HL-60 (cell line): ENCODE measurements around the gene DNLZ.

ENCODE experiments used
- DNase-seq, 2 experiments: peaks; one replicate each; pipeline ENCODE4 v3.0.0-alpha.2; 2010 to 2020; ENCODE audit warnings: low read depth in 1 of 2, low spot score in 1 of 2
- H3K27ac ChIP-seq: fragments of 250-450 bp; sonication (Bioruptor Pico); replicated peaks from 2 replicates; pipeline ENCODE4 v1.5.1; 2020; ENCODE audit warnings: mild to moderate bottlenecking, moderate library complexity
- H3K27me3 ChIP-seq: fragments of 250-450 bp; sonication (Bioruptor Pico); 2 replicates; pipeline ENCODE4 v1.5.1; 2021; ENCODE audit warnings: mild to moderate bottlenecking, moderate library complexity; ENCODE audit not compliant: insufficient read depth, poor library complexity, severe bottlenecking
- H3K4me3 ChIP-seq: replicated peaks from 2 replicates; pipeline ENCODE4 v1.5.1; 2011; ENCODE audit warnings: mild to moderate bottlenecking, control low read depth, low read length; ENCODE audit not compliant: insufficient read depth
- CTCF ChIP-seq: IDR thresholded peaks from one replicate; pipeline ENCODE4 v1.5.1; 2011; ENCODE audit warnings: low read length, control low read depth, inconsistent platforms; ENCODE audit not compliant: insufficient read depth
- GABPA ChIP-seq: IDR thresholded peaks from 2 replicates; pipeline ENCODE4 v1.6.1; 2012; ENCODE audit warnings: low read depth
- POLR2AphosphoS5 ChIP-seq: IDR thresholded peaks from 2 replicates; pipeline ENCODE4 v1.6.1; 2012; ENCODE audit warnings: low read depth
- SPI1 ChIP-seq: IDR thresholded peaks from 2 replicates; pipeline ENCODE4 v1.6.1; 2012; ENCODE audit warnings: low read depth, mild to moderate bottlenecking, borderline replicate concordance
- TF ChIP-seq, protein P1 (sequence below): IDR thresholded peaks from 2 replicates; pipeline ENCODE4 v1.6.1; 2012; ENCODE audit warnings: low read depth; ENCODE audit not compliant: insufficient replicate concordance

DNLZ gene

DNA sequence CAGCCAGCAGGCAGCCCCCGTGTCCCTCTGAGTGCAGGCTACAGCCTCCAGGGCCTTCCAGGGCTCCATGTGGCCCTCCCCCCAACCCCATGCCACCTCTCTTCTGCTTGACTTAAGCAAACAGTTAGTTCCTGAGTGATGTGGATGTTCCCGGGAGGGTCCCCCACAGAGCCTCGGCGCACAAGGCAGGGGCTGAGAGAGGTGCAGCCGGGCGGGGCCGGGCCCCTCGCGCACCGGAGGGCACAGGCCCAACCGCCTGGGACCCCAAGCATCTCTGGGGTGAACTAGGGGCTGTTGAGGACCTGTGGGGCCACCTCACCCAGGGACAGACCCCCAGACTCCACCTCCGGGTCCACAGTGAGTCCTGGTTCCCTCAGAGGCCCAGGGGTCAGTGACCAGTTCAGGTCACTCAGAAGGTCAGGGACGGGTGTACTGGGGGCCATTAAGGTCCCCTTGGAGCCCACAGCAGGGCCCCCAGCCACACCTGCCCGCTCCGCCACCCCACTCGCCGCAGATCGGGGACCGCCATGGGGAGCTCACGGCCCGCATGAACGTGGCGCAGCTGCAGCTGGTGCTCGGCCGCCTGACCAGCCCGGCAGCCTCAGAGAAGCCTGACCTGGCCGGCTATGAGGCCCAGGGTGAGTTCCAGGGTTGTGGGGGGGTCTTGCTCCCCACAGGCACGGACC lies 23.0 kb downstream of the DNLZ start:
- no peak overlapping the region for H3K27ac ChIP-seq
- TF ChIP-seq GABPA = no peak
- TF ChIP-seq CTCF = no peak
- TF ChIP-seq, protein P1, sequence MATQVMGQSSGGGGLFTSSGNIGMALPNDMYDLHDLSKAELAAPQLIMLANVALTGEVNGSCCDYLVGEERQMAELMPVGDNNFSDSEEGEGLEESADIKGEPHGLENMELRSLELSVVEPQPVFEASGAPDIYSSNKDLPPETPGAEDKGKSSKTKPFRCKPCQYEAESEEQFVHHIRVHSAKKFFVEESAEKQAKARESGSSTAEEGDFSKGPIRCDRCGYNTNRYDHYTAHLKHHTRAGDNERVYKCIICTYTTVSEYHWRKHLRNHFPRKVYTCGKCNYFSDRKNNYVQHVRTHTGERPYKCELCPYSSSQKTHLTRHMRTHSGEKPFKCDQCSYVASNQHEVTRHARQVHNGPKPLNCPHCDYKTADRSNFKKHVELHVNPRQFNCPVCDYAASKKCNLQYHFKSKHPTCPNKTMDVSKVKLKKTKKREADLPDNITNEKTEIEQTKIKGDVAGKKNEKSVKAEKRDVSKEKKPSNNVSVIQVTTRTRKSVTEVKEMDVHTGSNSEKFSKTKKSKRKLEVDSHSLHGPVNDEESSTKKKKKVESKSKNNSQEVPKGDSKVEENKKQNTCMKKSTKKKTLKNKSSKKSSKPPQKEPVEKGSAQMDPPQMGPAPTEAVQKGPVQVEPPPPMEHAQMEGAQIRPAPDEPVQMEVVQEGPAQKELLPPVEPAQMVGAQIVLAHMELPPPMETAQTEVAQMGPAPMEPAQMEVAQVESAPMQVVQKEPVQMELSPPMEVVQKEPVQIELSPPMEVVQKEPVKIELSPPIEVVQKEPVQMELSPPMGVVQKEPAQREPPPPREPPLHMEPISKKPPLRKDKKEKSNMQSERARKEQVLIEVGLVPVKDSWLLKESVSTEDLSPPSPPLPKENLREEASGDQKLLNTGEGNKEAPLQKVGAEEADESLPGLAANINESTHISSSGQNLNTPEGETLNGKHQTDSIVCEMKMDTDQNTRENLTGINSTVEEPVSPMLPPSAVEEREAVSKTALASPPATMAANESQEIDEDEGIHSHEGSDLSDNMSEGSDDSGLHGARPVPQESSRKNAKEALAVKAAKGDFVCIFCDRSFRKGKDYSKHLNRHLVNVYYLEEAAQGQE = no peak
- TF ChIP-seq POLR2AphosphoS5 = no peak
- no peak for TF ChIP-seq SPI1
- no peak overlapping the region for H3K4me3 ChIP-seq
- H3K27me3 ChIP-seq = no peaks in the 10 kb centered on the region
- DNase-seq = no peak

- Histone ChIP-seq H3K27me3 (no peaks in the 10 kb centered on the region), H3K27ac (no peak overlapping the region), H3K4me3 (no peak overlapping the region)
- TF ChIP-seq, protein P1 = no peak
- no peak for DNase-seq
Measured at GRCh38 chr9:136339958-136340310, 23.6 kb downstream of the DNLZ start.

GRCh38 chr9:136339173-136339957 lies 24.2 kb downstream of the DNLZ start:
- TF ChIP-seq GABPA = no peak
- peak; percentile 84 for TF ChIP-seq CTCF
- Histone ChIP-seq H3K27me3 (no peaks in the 10 kb centered on the region), H3K27ac (no peak overlapping the region), H3K4me3 (no peak overlapping the region)
- peak in 1 of 2 experiments; percentile 76 for DNase-seq

GRCh38 chr9:136338511-136338910 lies 25.0 kb downstream of the DNLZ start:
- TF ChIP-seq, protein P1 = no peak
- TF ChIP-seq GABPA = no peak
- TF ChIP-seq POLR2AphosphoS5 = no peak
- no peak for TF ChIP-seq CTCF
- no peak for TF ChIP-seq SPI1
- Histone ChIP-seq H3K27ac (no peak overlapping the region), H3K4me3 (no peak overlapping the region), H3K27me3 (no peaks in the 10 kb centered on the region)
- DNase-seq = no peak
